ENCODE data around the gene COL24A1. TPM values are rescaled to one million over a fixed set of nuclear protein-coding genes. Genes with fewer than 3 reads are reported as not detected.
A peak's percentile ranks its signal among the peaks of the same experiment; 100 is the strongest.

Gene COL24A1
- total and polyA plus RNA-seq, 7 donors = under 0.01 to 8.6 (median 6.7) TPM; not detected in 1

DNA sequence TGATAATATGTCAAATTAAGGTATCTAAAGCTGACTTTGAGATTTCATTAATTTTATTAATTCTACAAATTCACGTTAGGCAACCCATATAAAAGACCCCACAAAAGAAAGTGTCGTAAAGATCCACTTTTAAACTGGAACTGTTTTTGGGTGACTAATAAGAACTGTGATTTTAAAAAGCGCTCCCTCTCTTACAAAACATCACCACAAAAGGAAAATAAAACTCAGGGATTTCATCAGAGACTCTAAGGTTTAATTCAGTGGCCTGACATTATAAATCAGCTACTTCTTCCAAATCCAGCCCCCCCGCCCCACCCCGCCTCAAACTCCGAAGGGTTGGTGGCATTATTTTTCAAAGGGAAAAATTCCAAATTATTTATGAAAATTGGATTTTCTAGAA, 2.7 kb downstream of the COL24A1 start:
- Histone ChIP-seq H3K36me3 (no peaks in the 10 kb centered on the region), H3K27me3 (no peaks in the 10 kb centered on the region), H3K4me3 (no peak overlapping the region), H3K9me3 (no peaks in the 10 kb centered on the region), H3K27ac (peak overlapping the region in 3 of 4 donors; percentile 78 to 85 (median 79)), H3K4me1 (peaks cover 0 to 46% (median 37%) of the 10 kb centered on the region in 4 donors)
- no peak for TF ChIP-seq POLR2AphosphoS5 (IDR thresholded peaks at IDR 0.05)
- no peak for TF ChIP-seq POLR2A (IDR thresholded peaks at IDR 0.05)
- TF ChIP-seq EP300 (IDR thresholded peaks at IDR 0.05) = no peak
- WGBS, 2 donors = 91 to 93% methylated on average over 6 of the region's 6 CpGs
- intact Hi-C loops (cut with DNase I) = no loop called here
- no peak for DNase-seq

- intact Hi-C loops (cut with DNase I) = no loop called here
- Histone ChIP-seq H3K9me3 (no peaks in the 10 kb centered on the region), H3K27ac (peak overlapping the region in 3 of 4 donors; percentile 63 to 79 (median 78)), H3K4me1 (peaks cover 0 to 46% (median 37%) of the 10 kb centered on the region in 4 donors), H3K4me3 (no peak overlapping the region), H3K27me3 (no peaks in the 10 kb centered on the region), H3K36me3 (no peaks in the 10 kb centered on the region)
- 70 to 84% methylated on average over 1 of the region's 1 CpG for WGBS, 2 donors
- DNase-seq = no peak
- no peak for TF ChIP-seq POLR2A (IDR thresholded peaks at IDR 0.05)
- peak; percentile 46 to 90 (median 72) for TF ChIP-seq POLR2AphosphoS5 (IDR thresholded peaks at IDR 0.05)
- TF ChIP-seq EP300 (IDR thresholded peaks at IDR 0.05) = peak in 2 of 4 donors; percentile 8 to 28
- TF ChIP-seq, protein P1, sequence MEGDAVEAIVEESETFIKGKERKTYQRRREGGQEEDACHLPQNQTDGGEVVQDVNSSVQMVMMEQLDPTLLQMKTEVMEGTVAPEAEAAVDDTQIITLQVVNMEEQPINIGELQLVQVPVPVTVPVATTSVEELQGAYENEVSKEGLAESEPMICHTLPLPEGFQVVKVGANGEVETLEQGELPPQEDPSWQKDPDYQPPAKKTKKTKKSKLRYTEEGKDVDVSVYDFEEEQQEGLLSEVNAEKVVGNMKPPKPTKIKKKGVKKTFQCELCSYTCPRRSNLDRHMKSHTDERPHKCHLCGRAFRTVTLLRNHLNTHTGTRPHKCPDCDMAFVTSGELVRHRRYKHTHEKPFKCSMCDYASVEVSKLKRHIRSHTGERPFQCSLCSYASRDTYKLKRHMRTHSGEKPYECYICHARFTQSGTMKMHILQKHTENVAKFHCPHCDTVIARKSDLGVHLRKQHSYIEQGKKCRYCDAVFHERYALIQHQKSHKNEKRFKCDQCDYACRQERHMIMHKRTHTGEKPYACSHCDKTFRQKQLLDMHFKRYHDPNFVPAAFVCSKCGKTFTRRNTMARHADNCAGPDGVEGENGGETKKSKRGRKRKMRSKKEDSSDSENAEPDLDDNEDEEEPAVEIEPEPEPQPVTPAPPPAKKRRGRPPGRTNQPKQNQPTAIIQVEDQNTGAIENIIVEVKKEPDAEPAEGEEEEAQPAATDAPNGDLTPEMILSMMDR (IDR thresholded peaks at IDR 0.05) = no peak
Measured at GRCh38 chr1:86152887-86153286, 3.7 kb downstream of the COL24A1 start.

DNA sequence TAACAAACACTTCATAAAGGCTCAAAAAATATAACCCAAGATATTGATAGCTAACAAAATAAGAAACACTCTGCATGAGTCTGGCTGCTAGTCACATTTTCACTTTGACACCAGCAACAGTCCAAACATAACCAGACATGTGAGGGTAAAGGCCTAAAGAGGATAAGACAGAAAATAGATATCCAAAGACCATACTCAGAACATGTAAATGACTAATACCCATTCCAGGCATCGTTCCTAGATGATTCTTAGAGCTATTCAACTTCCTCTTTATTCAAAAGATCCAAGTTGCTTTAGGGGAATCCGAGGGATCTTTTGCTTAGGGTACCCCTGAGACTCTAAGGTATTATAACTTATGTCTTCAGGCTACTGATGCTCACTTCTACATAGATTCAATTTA, 5.1 kb downstream of the COL24A1 start:
- TF ChIP-seq EP300 (IDR thresholded peaks at IDR 0.05) (no peak), POLR2AphosphoS5 (IDR thresholded peaks at IDR 0.05) (no peak)
- intact Hi-C loops (cut with DNase I) = no loop called here
- Histone ChIP-seq H3K27ac (no peak overlapping the region), H3K36me3 (no peaks in the 10 kb centered on the region), H3K4me3 (no peak overlapping the region), H3K4me1 (peaks cover 0 to 39% (median 37%) of the 10 kb centered on the region in 4 donors), H3K9me3 (no peaks in the 10 kb centered on the region), H3K27me3 (no peaks in the 10 kb centered on the region)
- WGBS, 2 donors = 71 to 77% methylated on average over 2 of the region's 2 CpGs
- DNase-seq = no peak

- H3K9me3 ChIP-seq = no peaks in the 10 kb centered on the region
- no peaks in the 10 kb centered on the region for H3K36me3 ChIP-seq
- no peak overlapping the region for H3K4me3 ChIP-seq
- intact Hi-C loops (cut with DNase I) = no loop called here
- no peak overlapping the region for H3K27ac ChIP-seq
- DNase-seq = no peak
- TF ChIP-seq POLR2AphosphoS5 (IDR thresholded peaks at IDR 0.05) (no peak), EP300 (IDR thresholded peaks at IDR 0.05) (no peak), POLR2A (IDR thresholded peaks at IDR 0.05) (no peak)
- TF ChIP-seq, protein P1 (IDR thresholded peaks at IDR 0.05) = no peak
- H3K27me3 ChIP-seq = no peaks in the 10 kb centered on the region
- peaks cover 0 to 35% (median 30%) of the 10 kb centered on the region in 4 donors for H3K4me1 ChIP-seq
Measured at GRCh38 chr1:86150553-86151055, 6.0 kb downstream of the COL24A1 start.

GRCh38 chr1:86149591-86149990, 7.0 kb downstream of the COL24A1 start:
- no peak for DNase-seq
- H3K9me3 ChIP-seq = no peaks in the 10 kb centered on the region
- H3K4me1 ChIP-seq = peaks cover 0 to 25% (median 20%) of the 10 kb centered on the region in 4 donors
- no peaks in the 10 kb centered on the region for H3K27me3 ChIP-seq
- no peaks in the 10 kb centered on the region for H3K36me3 ChIP-seq
- intact Hi-C loops (cut with DNase I) = no loop called here
- no peak overlapping the region for H3K4me3 ChIP-seq
- no peak for TF ChIP-seq EP300 (IDR thresholded peaks at IDR 0.05)
- WGBS, 2 donors = 0 to 98% methylated on average over 1 of the region's 1 CpG
- no peak overlapping the region for H3K27ac ChIP-seq

DNA sequence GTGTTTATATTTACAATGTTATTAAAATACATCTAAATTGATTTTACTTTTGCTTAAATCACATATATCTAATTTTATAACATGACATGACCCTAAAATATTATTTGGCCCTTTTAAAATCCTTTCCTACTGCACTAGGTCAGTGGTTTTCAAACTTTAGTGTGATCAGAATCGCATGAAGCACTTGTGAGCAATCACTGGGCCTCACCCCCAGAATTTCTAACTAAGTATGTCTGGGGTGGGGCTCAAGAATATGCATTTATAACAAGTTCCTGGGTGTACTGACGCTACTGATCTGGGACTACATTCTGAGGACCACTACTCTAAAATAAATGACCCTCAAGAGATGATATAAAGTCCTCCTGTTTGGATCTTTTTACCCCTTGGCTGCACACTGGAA, 8.8 kb downstream of the COL24A1 start:
- 80 to 88% methylated on average over 2 of the region's 2 CpGs for WGBS, 2 donors
- no peak for DNase-seq
- H3K9me3 ChIP-seq = no peaks in the 10 kb centered on the region
- no peaks in the 10 kb centered on the region for H3K36me3 ChIP-seq
- no peak overlapping the region for H3K4me3 ChIP-seq
- intact Hi-C loops (cut with DNase I) = no loop called here
- peaks cover 0 to 7% (median 6%) of the 10 kb centered on the region in 4 donors for H3K4me1 ChIP-seq
- H3K27ac ChIP-seq = no peak overlapping the region
- TF ChIP-seq, protein P1 (IDR thresholded peaks at IDR 0.05) = no peak
- TF ChIP-seq POLR2AphosphoS5 (IDR thresholded peaks at IDR 0.05) (no peak), POLR2A (IDR thresholded peaks at IDR 0.05) (no peak), EP300 (IDR thresholded peaks at IDR 0.05) (no peak)
- no peaks in the 10 kb centered on the region for H3K27me3 ChIP-seq

Data from sigmoid colon (tissue), 7 donors.